HepG2 (cell line): Measurements from ENCODE around the gene LMAN2L. TPM values are rescaled to one million over a fixed set of nuclear protein-coding genes. Genes with fewer than 3 reads are reported as not detected.

Experiments used
- FOXK2 ChIP-seq: fragments of 450-650 bp; IDR thresholded peaks from 2 replicates; pipeline ENCODE4 v1.6.1; 2016
- RCOR2 ChIP-seq: IDR thresholded peaks from 2 replicates; pipeline ENCODE4 v1.6.1; 2016; ENCODE audit warnings: missing biosample characterization, missing genetic modification reagents
- RXRB ChIP-seq: IDR thresholded peaks from 2 replicates; pipeline ENCODE4 v1.6.1; 2016; ENCODE audit warnings: borderline replicate concordance, missing genetic modification reagents, missing compliant biosample characterization
- SP5 ChIP-seq: IDR thresholded peaks from 2 replicates; pipeline ENCODE4 v1.6.1; 2016; ENCODE audit warnings: low read depth, borderline replicate concordance
- ZSCAN12 ChIP-seq: sonication (generic); formaldehyde crosslinking; IDR thresholded peaks from 2 replicates; pipeline ENCODE4 v1.9.0; 2021; ENCODE audit warnings: mild to moderate bottlenecking, missing genetic modification reagents
- ZSCAN31 ChIP-seq: sonication (generic); formaldehyde crosslinking; IDR thresholded peaks from 2 replicates; pipeline ENCODE4 v1.5.0; 2020; ENCODE audit warnings: low read depth, mild to moderate bottlenecking, missing genetic modification reagents
- ZSCAN9 ChIP-seq: IDR thresholded peaks from 2 replicates; pipeline ENCODE4 v1.6.1; 2016; ENCODE audit warnings: borderline replicate concordance
- polyA plus RNA-seq, 8 experiments: library from polyadenylated mRNA; depleted of rRNA in 3 of 8; stranded (reverse) in 7 of 8; unstranded in 1 of 8; fragments of >200 nt; fragmentation: Illumina TruSeq in 4 of 8; extraction: Trizol in 4 of 8; gene quantifications; 2 replicates each; pipeline versions ENCODE4 v1.2.1 to v1.2.3, GENCODE V29; 2011 to 2016; ENCODE audit warnings: low read depth in 4 of 8, missing spikeins in 1 of 8, mixed read lengths in 1 of 8; ENCODE audit not compliant: insufficient read depth in 1 of 8
- total RNA-seq, 5 experiments: library from RNA; depleted of rRNA; stranded (reverse); fragments of >200 nt; fragmentation: Illumina TruSeq; extraction: Trizol; gene quantifications; 2 replicates each; pipeline ENCODE4 v1.2.3, GENCODE V29; 2016; ENCODE audit warnings: low read depth in 1 of 5
- TF ChIP-seq, protein P1 (sequence below): sonication (generic); formaldehyde crosslinking; IDR thresholded peaks from 2 replicates; pipeline ENCODE4 v1.5.0; 2020; ENCODE audit warnings: missing genetic modification reagents
- TF ChIP-seq, protein P2 (sequence below): sonication (generic); formaldehyde crosslinking; IDR thresholded peaks from 2 replicates; pipeline ENCODE4 v1.4.0; 2020; ENCODE audit warnings: missing genetic modification reagents, borderline replicate concordance
- TF ChIP-seq, protein P3 (sequence below): sonication (generic); formaldehyde crosslinking; IDR thresholded peaks from 2 replicates; pipeline ENCODE4 v1.4.0; 2020; ENCODE audit warnings: missing genetic modification reagents, borderline replicate concordance
- TF ChIP-seq, protein P4 (sequence below): sonication (generic); formaldehyde crosslinking; IDR thresholded peaks from 2 replicates; pipeline ENCODE4 v1.4.0; 2020; ENCODE audit warnings: missing genetic modification reagents
- TF ChIP-seq, protein P5 (sequence below): IDR thresholded peaks from 2 replicates; pipeline ENCODE4 v1.6.1; 2018; ENCODE audit warnings: missing genetic modification reagents

LMAN2L gene
- total and polyA plus RNA-seq, 2 of the 13 experiments (the other 11 are each of a cell fraction or from before 2014, with no cell fraction given), result 39.1 to 57.9 TPM

DNA sequence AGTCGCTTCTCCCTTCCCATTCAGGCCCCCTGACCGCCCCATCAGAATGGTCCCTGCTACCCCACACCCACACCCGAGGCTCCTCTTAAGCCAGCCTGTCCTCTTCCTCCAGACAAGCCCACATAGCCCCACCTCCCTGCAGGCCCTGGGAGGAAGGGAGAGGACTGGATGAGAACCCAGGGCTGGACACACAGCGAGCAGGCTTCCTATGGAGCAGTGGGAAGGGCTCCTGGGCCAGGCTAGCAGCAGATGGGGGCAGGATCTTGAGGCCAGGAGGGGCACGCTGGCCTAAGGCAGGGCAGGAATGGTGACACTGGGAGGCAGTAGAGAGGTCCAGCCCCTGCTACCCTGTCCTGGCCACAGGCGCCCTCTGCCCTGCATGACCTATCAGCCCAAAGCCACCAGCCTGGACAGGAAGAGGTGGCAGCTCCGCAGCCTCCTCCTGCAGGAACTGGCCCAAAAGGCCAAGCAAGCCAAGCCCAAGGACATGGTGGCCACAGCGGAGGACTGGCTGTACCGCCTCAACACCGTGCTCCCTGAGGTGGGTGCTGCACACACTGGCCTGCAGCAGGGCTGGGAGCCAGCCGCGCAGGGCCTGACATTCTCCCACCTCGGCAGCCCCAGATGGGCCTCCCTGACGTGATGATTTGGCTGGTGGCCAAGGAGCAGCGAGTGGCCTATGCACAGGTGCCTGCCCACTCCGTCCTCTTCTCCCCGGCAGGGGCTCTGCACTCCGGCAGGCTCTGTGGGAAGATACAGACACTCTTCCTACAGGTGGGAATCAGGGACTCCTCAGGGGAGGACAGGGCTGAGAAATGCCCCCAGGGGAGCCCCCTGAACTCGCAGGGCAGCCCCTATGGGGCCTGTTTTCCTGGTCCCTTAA, 54.0 kb downstream of the LMAN2L start (continued):
- peak; percentile 51; the same call in 1 of the 2 replicates for TF ChIP-seq RXRB (CRISPR knock-in tag)
- TF ChIP-seq FOXK2, result no peak
- TF ChIP-seq, protein P1, sequence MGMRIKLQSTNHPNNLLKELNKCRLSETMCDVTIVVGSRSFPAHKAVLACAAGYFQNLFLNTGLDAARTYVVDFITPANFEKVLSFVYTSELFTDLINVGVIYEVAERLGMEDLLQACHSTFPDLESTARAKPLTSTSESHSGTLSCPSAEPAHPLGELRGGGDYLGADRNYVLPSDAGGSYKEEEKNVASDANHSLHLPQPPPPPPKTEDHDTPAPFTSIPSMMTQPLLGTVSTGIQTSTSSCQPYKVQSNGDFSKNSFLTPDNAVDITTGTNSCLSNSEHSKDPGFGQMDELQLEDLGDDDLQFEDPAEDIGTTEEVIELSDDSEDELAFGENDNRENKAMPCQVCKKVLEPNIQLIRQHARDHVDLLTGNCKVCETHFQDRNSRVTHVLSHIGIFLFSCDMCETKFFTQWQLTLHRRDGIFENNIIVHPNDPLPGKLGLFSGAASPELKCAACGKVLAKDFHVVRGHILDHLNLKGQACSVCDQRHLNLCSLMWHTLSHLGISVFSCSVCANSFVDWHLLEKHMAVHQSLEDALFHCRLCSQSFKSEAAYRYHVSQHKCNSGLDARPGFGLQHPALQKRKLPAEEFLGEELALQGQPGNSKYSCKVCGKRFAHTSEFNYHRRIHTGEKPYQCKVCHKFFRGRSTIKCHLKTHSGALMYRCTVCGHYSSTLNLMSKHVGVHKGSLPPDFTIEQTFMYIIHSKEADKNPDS (CRISPR knock-in tag), result no peak
- TF ChIP-seq, protein P2, sequence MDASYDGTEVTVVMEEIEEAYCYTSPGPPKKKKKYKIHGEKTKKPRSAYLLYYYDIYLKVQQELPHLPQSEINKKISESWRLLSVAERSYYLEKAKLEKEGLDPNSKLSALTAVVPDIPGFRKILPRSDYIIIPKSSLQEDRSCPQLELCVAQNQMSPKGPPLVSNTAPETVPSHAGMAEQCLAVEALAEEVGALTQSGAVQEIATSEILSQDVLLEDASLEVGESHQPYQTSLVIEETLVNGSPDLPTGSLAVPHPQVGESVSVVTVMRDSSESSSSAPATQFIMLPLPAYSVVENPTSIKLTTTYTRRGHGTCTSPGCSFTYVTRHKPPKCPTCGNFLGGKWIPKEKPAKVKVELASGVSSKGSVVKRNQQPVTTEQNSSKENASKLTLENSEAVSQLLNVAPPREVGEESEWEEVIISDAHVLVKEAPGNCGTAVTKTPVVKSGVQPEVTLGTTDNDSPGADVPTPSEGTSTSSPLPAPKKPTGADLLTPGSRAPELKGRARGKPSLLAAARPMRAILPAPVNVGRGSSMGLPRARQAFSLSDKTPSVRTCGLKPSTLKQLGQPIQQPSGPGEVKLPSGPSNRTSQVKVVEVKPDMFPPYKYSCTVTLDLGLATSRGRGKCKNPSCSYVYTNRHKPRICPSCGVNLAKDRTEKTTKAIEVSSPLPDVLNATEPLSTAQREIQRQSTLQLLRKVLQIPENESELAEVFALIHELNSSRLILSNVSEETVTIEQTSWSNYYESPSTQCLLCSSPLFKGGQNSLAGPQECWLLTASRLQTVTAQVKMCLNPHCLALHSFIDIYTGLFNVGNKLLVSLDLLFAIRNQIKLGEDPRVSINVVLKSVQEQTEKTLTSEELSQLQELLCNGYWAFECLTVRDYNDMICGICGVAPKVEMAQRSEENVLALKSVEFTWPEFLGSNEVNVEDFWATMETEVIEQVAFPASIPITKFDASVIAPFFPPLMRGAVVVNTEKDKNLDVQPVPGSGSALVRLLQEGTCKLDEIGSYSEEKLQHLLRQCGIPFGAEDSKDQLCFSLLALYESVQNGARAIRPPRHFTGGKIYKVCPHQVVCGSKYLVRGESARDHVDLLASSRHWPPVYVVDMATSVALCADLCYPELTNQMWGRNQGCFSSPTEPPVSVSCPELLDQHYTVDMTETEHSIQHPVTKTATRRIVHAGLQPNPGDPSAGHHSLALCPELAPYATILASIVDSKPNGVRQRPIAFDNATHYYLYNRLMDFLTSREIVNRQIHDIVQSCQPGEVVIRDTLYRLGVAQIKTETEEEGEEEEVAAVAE, result 0 out of 2 replicates have a peak, but pooled peaks have one; percentile 50
- 0 out of 2 replicates have a peak, but pooled peaks have one; percentile 10 for TF ChIP-seq SP5
- TF ChIP-seq, protein P3, sequence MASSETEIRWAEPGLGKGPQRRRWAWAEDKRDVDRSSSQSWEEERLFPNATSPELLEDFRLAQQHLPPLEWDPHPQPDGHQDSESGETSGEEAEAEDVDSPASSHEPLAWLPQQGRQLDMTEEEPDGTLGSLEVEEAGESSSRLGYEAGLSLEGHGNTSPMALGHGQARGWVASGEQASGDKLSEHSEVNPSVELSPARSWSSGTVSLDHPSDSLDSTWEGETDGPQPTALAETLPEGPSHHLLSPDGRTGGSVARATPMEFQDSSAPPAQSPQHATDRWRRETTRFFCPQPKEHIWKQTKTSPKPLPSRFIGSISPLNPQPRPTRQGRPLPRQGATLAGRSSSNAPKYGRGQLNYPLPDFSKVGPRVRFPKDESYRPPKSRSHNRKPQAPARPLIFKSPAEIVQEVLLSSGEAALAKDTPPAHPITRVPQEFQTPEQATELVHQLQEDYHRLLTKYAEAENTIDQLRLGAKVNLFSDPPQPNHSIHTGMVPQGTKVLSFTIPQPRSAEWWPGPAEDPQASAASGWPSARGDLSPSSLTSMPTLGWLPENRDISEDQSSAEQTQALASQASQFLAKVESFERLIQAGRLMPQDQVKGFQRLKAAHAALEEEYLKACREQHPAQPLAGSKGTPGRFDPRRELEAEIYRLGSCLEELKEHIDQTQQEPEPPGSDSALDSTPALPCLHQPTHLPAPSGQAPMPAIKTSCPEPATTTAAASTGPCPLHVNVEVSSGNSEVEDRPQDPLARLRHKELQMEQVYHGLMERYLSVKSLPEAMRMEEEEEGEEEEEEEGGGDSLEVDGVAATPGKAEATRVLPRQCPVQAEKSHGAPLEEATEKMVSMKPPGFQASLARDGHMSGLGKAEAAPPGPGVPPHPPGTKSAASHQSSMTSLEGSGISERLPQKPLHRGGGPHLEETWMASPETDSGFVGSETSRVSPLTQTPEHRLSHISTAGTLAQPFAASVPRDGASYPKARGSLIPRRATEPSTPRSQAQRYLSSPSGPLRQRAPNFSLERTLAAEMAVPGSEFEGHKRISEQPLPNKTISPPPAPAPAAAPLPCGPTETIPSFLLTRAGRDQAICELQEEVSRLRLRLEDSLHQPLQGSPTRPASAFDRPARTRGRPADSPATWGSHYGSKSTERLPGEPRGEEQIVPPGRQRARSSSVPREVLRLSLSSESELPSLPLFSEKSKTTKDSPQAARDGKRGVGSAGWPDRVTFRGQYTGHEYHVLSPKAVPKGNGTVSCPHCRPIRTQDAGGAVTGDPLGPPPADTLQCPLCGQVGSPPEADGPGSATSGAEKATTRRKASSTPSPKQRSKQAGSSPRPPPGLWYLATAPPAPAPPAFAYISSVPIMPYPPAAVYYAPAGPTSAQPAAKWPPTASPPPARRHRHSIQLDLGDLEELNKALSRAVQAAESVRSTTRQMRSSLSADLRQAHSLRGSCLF (CRISPR knock-in tag), result no peak
- 0 out of 2 replicates have a peak, but pooled peaks have one; percentile 67 for TF ChIP-seq ZSCAN9 (CRISPR knock-in tag)
- TF ChIP-seq ZSCAN12 (CRISPR knock-in tag), result no peak
- 0 out of 2 replicates have a peak, but pooled peaks have one; percentile 14 for TF ChIP-seq RCOR2
- TF ChIP-seq, protein P4, sequence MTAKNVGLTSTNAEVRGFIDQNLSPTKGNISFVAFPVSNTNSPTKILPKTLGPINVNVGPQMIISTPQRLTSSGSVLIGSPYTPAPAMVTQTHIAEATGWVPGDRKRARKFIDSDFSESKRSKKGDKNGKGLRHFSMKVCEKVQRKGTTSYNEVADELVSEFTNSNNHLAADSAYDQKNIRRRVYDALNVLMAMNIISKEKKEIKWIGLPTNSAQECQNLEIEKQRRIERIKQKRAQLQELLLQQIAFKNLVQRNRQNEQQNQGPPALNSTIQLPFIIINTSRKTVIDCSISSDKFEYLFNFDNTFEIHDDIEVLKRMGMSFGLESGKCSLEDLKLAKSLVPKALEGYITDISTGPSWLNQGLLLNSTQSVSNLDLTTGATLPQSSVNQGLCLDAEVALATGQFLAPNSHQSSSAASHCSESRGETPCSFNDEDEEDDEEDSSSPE, result no peak
- no peak; the same call in 1 of the 2 replicates for TF ChIP-seq ZSCAN31 (CRISPR knock-in tag)
- TF ChIP-seq, protein P5, sequence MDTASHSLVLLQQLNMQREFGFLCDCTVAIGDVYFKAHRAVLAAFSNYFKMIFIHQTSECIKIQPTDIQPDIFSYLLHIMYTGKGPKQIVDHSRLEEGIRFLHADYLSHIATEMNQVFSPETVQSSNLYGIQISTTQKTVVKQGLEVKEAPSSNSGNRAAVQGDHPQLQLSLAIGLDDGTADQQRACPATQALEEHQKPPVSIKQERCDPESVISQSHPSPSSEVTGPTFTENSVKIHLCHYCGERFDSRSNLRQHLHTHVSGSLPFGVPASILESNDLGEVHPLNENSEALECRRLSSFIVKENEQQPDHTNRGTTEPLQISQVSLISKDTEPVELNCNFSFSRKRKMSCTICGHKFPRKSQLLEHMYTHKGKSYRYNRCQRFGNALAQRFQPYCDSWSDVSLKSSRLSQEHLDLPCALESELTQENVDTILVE (CRISPR knock-in tag), result no peak
